SU-DHL-6 (cell line): ENCODE data around the gene TPH2.

ENCODE experiments used
- H2AFZ ChIP-seq: fragments of 200-600 bp; sonication (generic); 2 replicates; pipeline ENCODE4 v1.6.1; 2014; ENCODE audit warnings: low read depth, mild to moderate bottlenecking, moderate library complexity, mixed read lengths, antibody characterized with exemption, low read length; ENCODE audit not compliant: severe bottlenecking
- H3F3A ChIP-seq: fragments of 200-600 bp; shearing (Covaris generic); 2 replicates; pipeline ENCODE4 v1.6.0; 2016; ENCODE audit warnings: antibody characterized with exemption, mild to moderate bottlenecking; ENCODE audit not compliant: insufficient read depth
- H3K27ac ChIP-seq: fragments of 200-600 bp; sonication (generic); 2 replicates; pipeline ENCODE4 v1.5.1; 2016; ENCODE audit warnings: low read depth, mild to moderate bottlenecking, low read length, moderate library complexity, mixed read lengths
- H3K27me3 ChIP-seq: fragments of 200-600 bp; sonication (generic), shearing (Covaris generic); 2 replicates; pipeline ENCODE4 v1.6.0; 2014; ENCODE audit warnings: mild to moderate bottlenecking, low read length
- H3K36me3 ChIP-seq: fragments of 200-600 bp; sonication (generic); 2 replicates; pipeline ENCODE4 v1.6.1; 2014; ENCODE audit warnings: mild to moderate bottlenecking, low read length, mixed read lengths
- H3K4me2 ChIP-seq: fragments of 300-600, 200-600 bp; shearing (Covaris generic), sonication (generic); 2 replicates; pipeline ENCODE4 v1.6.0; 2014; ENCODE audit warnings: low read length, low read depth, mild to moderate bottlenecking; ENCODE audit not compliant: poor library complexity, severe bottlenecking
- H3K4me3 ChIP-seq: fragments of 200-600 bp; sonication (generic); 2 replicates; pipeline ENCODE4 v1.5.1; 2014; ENCODE audit warnings: antibody characterized with exemption, low read length, mild to moderate bottlenecking, mixed read lengths; ENCODE audit not compliant: insufficient read depth, poor library complexity, severe bottlenecking
- H3K79me2 ChIP-seq: fragments of 200-600 bp; sonication (generic); 2 replicates; pipeline ENCODE4 v1.6.1; 2014; ENCODE audit warnings: mild to moderate bottlenecking, low read length, moderate library complexity; ENCODE audit not compliant: insufficient read depth
- H3K9ac ChIP-seq: fragments of 200-600 bp; sonication (generic); 2 replicates; pipeline ENCODE4 v1.7.0; 2014; ENCODE audit warnings: mild to moderate bottlenecking, low read length
- H3K9me2 ChIP-seq: fragments of 200-600 bp; sonication (generic); replicated peaks from 2 replicates; pipeline ENCODE4 v1.6.1; 2014; ENCODE audit warnings: low read length; ENCODE audit not compliant: insufficient read depth
- H3K9me3 ChIP-seq: fragments of 200-600 bp; sonication (generic); 2 replicates; pipeline ENCODE4 v1.6.1; 2014; ENCODE audit warnings: low read length, mixed read lengths; ENCODE audit not compliant: insufficient read depth
- H4K20me1 ChIP-seq: fragments of 200-600 bp; sonication (generic); 2 replicates; pipeline ENCODE4 v1.6.1; 2014; ENCODE audit warnings: low read depth, mild to moderate bottlenecking, antibody characterized with exemption, low read length, moderate library complexity, mixed read lengths
- CTCF ChIP-seq: fragments of 200-600 bp; sonication (generic); IDR thresholded peaks from one replicate; pipeline ENCODE4 v1.5.1; 2017; ENCODE audit warnings: antibody characterized with exemption, mild to moderate bottlenecking, low read length, moderate library complexity; ENCODE audit not compliant: insufficient read depth, poor library complexity, severe bottlenecking
- EZH2phosphoT487 ChIP-seq: fragments of 200-600 bp; sonication (generic), shearing (Covaris generic); conservative IDR thresholded peaks from 2 replicates; pipeline ENCODE4 v1.6.1; 2018; ENCODE audit warnings: mild to moderate bottlenecking, antibody characterized with exemption, low read length, moderate library complexity, mixed read lengths

Gene TPH2

GRCh38 chr12:71942259-71942658 lies 3.6 kb downstream of the TPH2 start:
- Histone ChIP-seq H3K4me3 (no peak overlapping the region), H4K20me1 (no peaks in the 10 kb centered on the region), H3K9me2 (no peaks in the 10 kb centered on the region), H2AFZ (no peak overlapping the region), H3K36me3 (no peaks in the 10 kb centered on the region), H3K27ac (no peak overlapping the region), H3K9ac (no peak overlapping the region), H3K4me2 (no peak overlapping the region), H3K79me2 (no peaks in the 10 kb centered on the region), H3K9me3 (no peaks in the 10 kb centered on the region), H3F3A (no peaks in the 10 kb centered on the region), H3K27me3 (no peaks in the 10 kb centered on the region)
- no peak for TF ChIP-seq CTCF
- no peak for TF ChIP-seq EZH2phosphoT487

- Histone ChIP-seq H3K4me2 (no peak overlapping the region), H3K9ac (no peak overlapping the region), H4K20me1 (no peaks in the 10 kb centered on the region), H3K4me3 (no peak overlapping the region), H3F3A (no peaks in the 10 kb centered on the region), H2AFZ (no peak overlapping the region), H3K27ac (no peak overlapping the region), H3K9me2 (no peaks in the 10 kb centered on the region), H3K79me2 (no peaks in the 10 kb centered on the region), H3K36me3 (no peaks in the 10 kb centered on the region), H3K9me3 (no peaks in the 10 kb centered on the region), H3K27me3 (no peaks in the 10 kb centered on the region)
- TF ChIP-seq CTCF (no peak), EZH2phosphoT487 (no peak)
These were observed 4.1 kb downstream of the TPH2 start for GRCh38 chr12:71942703-71943102.

GRCh38 chr12:71945121-71945520 lies 6.5 kb downstream of the TPH2 start:
- TF ChIP-seq EZH2phosphoT487 (no peak), CTCF (no peak)
- H3K9ac ChIP-seq = no peak overlapping the region
- H2AFZ ChIP-seq = no peak overlapping the region
- no peak overlapping the region for H3K27ac ChIP-seq
- H3K4me2 ChIP-seq = no peak overlapping the region
- H4K20me1 ChIP-seq = no peaks in the 10 kb centered on the region
- no peaks in the 10 kb centered on the region for H3K27me3 ChIP-seq
- H3K36me3 ChIP-seq = no peaks in the 10 kb centered on the region
- no peak overlapping the region for H3K4me3 ChIP-seq
- H3F3A ChIP-seq = no peaks in the 10 kb centered on the region
- no peaks in the 10 kb centered on the region for H3K79me2 ChIP-seq
- H3K9me2 ChIP-seq = no peaks in the 10 kb centered on the region
- H3K9me3 ChIP-seq = no peaks in the 10 kb centered on the region
